ENCODE measurements around the gene ZNF426.

- TF ChIP-seq CTCF (conservative IDR thresholded peaks at IDR 0.05; ENCODE audit: low read depth, low read length) (no peak), EZH2 (IDR thresholded peaks at IDR 0.05; ENCODE audit: borderline replicate concordance, low read depth, low read length, poor library complexity, severe bottlenecking) (no peak)
Observed at GRCh38 chr19:9487016-9487415, 51.4 kb downstream of the ZNF426 start.
